Fibroblast of the aortic adventitia (primary cell): ENCODE measurements around the gene RAI14. TPM values are rescaled to one million over a fixed set of nuclear protein-coding genes. Genes with fewer than 3 reads are reported as not detected.
"Not testable (repeated sequence)": the region's sequence is repeated elsewhere in the genome, so short reads cannot be mapped to it uniquely, and the experiment has no call there.

Experiments
- DNase-seq: peaks from one replicate; pipeline ENCODE4 v3.0.0-alpha.2; 2010; ENCODE audit warnings: low read depth
- H3K4me3 ChIP-seq: 2 replicates; pipeline ENCODE4 v1.5.1; 2011; ENCODE audit warnings: low read depth, mild to moderate bottlenecking, control low read depth, low read length, moderate library complexity
- CTCF ChIP-seq: IDR thresholded peaks from 2 replicates; pipeline ENCODE4 v1.5.1; 2011; ENCODE audit warnings: mild to moderate bottlenecking, low read length, control low read depth, inconsistent platforms; ENCODE audit not compliant: insufficient read depth
- total RNA-seq: library from RNA; depleted of rRNA; stranded (reverse); fragments of >200 nt; gene quantifications from 2 replicates; pipeline ENCODE4 v1.2.3, GENCODE V29; 2012; ENCODE audit warnings: low replicate concordance

Gene RAI14
- total RNA-seq, 1 donor = 100 TPM

GRCh38 chr5:34771076-34771475 is 114.9 kb downstream of the RAI14 start:
- DNase-seq = no peak
- TF ChIP-seq CTCF = no peak
- no peak overlapping the region for H3K4me3 ChIP-seq

- no peak for DNase-seq
- no peak for TF ChIP-seq CTCF
- no peak overlapping the region for H3K4me3 ChIP-seq
Measured at GRCh38 chr5:34772267-34773098, 116.4 kb downstream of the RAI14 start.

GRCh38 chr5:34774139-34774538 is 118.0 kb downstream of the RAI14 start:
- no peak for TF ChIP-seq CTCF
- H3K4me3 ChIP-seq = no peak overlapping the region
- no peak for DNase-seq

- not testable (repeated sequence) for H3K4me3 ChIP-seq, DNase-seq
Measured at GRCh38 chr5:34774678-34775077, 118.5 kb downstream of the RAI14 start.

GRCh38 chr5:34775886-34776285 is 119.8 kb downstream of the RAI14 start:
- H3K4me3 ChIP-seq = no peak overlapping the region
- no peak for TF ChIP-seq CTCF
- DNase-seq = no peak

- DNase-seq = no peak
- no peak for TF ChIP-seq CTCF
- H3K4me3 ChIP-seq = no peak overlapping the region
Measured at GRCh38 chr5:34778091-34778850, 122.1 kb downstream of the RAI14 start.

GRCh38 chr5:34783892-34784291 is 127.8 kb downstream of the RAI14 start:
- not testable (repeated sequence) for H3K4me3 ChIP-seq, DNase-seq
